ENCODE measurements around the gene TCEA3. TPM values are rescaled to one million over a fixed set of nuclear protein-coding genes. Genes with fewer than 3 reads are reported as not detected.

TCEA3 gene
- total RNA-seq, 4 donors from 2014 or later, result 34.1 to 93.1 (median 43.2) TPM

GRCh38 chr1:23421343-23421742, 3.2 kb downstream of the TCEA3 start:
- WGBS, result 63% methylated on average over 3 of the region's 3 CpGs
- Histone ChIP-seq H3K36me3 (peaks cover 8% of the 10 kb centered on the region), H3K9me3 (no peaks in the 10 kb centered on the region), H3K27me3 (no peaks in the 10 kb centered on the region), H3K4me3 (no peak overlapping the region), H3K4me1 (peaks cover 54% of the 10 kb centered on the region), H3K27ac (peak overlapping the region; percentile 85)
- no peak for DNase-seq (ENCODE audit: low spot score in 2 of 2)
- TF ChIP-seq CTCF (IDR thresholded peaks at IDR 0.05) (no peak), POLR2A (IDR thresholded peaks at IDR 0.05) (no peak), POLR2AphosphoS5 (IDR thresholded peaks at IDR 0.05) (no peak), EP300 (IDR thresholded peaks at IDR 0.05) (no peak)

GRCh38 chr1:23420778-23421177, 3.8 kb downstream of the TCEA3 start:
- DNase-seq (ENCODE audit: low spot score in 2 of 2), result no peak
- H3K27me3 ChIP-seq, result no peaks in the 10 kb centered on the region
- WGBS, result 81% methylated on average over 3 of the region's 3 CpGs
- peaks cover 54% of the 10 kb centered on the region for H3K4me1 ChIP-seq
- no peaks in the 10 kb centered on the region for H3K9me3 ChIP-seq
- H3K36me3 ChIP-seq, result peaks cover 8% of the 10 kb centered on the region
- H3K27ac ChIP-seq, result no peak overlapping the region
- TF ChIP-seq CTCF (IDR thresholded peaks at IDR 0.05) (no peak), POLR2AphosphoS5 (IDR thresholded peaks at IDR 0.05) (no peak), POLR2A (IDR thresholded peaks at IDR 0.05) (no peak)
- no peak overlapping the region for H3K4me3 ChIP-seq

GRCh38 chr1:23419180-23419579, 5.4 kb downstream of the TCEA3 start:
- Histone ChIP-seq H3K27me3 (no peaks in the 10 kb centered on the region), H3K9me3 (no peaks in the 10 kb centered on the region), H3K4me1 (peaks cover 42% of the 10 kb centered on the region), H3K36me3 (peaks cover 8% of the 10 kb centered on the region), H3K27ac (no peak overlapping the region), H3K4me3 (no peak overlapping the region)
- DNase-seq (ENCODE audit: low spot score in 2 of 2), result no peak
- TF ChIP-seq CTCF (IDR thresholded peaks at IDR 0.05), result no peak
- WGBS, result 93% methylated on average over 6 of the region's 6 CpGs

GRCh38 chr1:23417570-23417969, 7.0 kb downstream of the TCEA3 start:
- DNase-seq (ENCODE audit: low spot score in 2 of 2), result no peak
- Histone ChIP-seq H3K27me3 (no peaks in the 10 kb centered on the region), H3K27ac (no peak overlapping the region), H3K4me3 (no peak overlapping the region), H3K4me1 (peaks cover 26% of the 10 kb centered on the region), H3K36me3 (peaks cover 8% of the 10 kb centered on the region), H3K9me3 (no peaks in the 10 kb centered on the region)
- 60% methylated on average over 3 of the region's 3 CpGs for WGBS
- TF ChIP-seq CTCF (IDR thresholded peaks at IDR 0.05) (no peak), EP300 (IDR thresholded peaks at IDR 0.05) (no peak), POLR2A (IDR thresholded peaks at IDR 0.05) (no peak), POLR2AphosphoS5 (IDR thresholded peaks at IDR 0.05) (no peak)

GRCh38 chr1:23416964-23417363, 7.6 kb downstream of the TCEA3 start:
- Histone ChIP-seq H3K27ac (no peak overlapping the region), H3K27me3 (no peaks in the 10 kb centered on the region), H3K4me1 (peaks cover 20% of the 10 kb centered on the region), H3K4me3 (no peak overlapping the region), H3K9me3 (no peaks in the 10 kb centered on the region), H3K36me3 (peaks cover 8% of the 10 kb centered on the region)
- DNase-seq (ENCODE audit: low spot score in 2 of 2), result no peak
- TF ChIP-seq EP300 (IDR thresholded peaks at IDR 0.05) (no peak), POLR2A (IDR thresholded peaks at IDR 0.05) (no peak), CTCF (IDR thresholded peaks at IDR 0.05) (no peak), POLR2AphosphoS5 (IDR thresholded peaks at IDR 0.05) (no peak)
- WGBS, result 81% methylated on average over 4 of the region's 4 CpGs

All from suprapubic skin (tissue), 4 donors.